ENCODE data around the gene C17orf75.
"Not testable (repeated sequence)": the region's sequence is repeated elsewhere in the genome, so short reads cannot be mapped to it uniquely, and the experiment has no call there.

The C17orf75 gene

GRCh38 chr17:32342603-32343325, 791 bp upstream of the C17orf75 start:
- DNase-seq: no peak

GRCh38 chr17:32341141-32341856, 674 bp downstream of the C17orf75 start:
- DNase-seq: peak; percentile 53 to 78

- no peak for DNase-seq
These were observed 6.3 kb downstream of the C17orf75 start for GRCh38 chr17:32335687-32336086.

- no peak for DNase-seq
These were observed 6.9 kb downstream of the C17orf75 start for GRCh38 chr17:32335046-32335445.

GRCh38 chr17:32333187-32333586, 8.8 kb downstream of the C17orf75 start:
- no peak for DNase-seq

GRCh38 chr17:32331243-32332040, 10.5 kb downstream of the C17orf75 start:
- peak in 1 of 2 donors; percentile 46 for DNase-seq

GRCh38 chr17:32330147-32330546, 11.8 kb downstream of the C17orf75 start:
- no peak for DNase-seq

GRCh38 chr17:32327911-32328310, 14.1 kb downstream of the C17orf75 start:
- DNase-seq: no peak

GRCh38 chr17:32323811-32324491, 18.0 kb downstream of the C17orf75 start:
- DNase-seq: peak; percentile 29 to 55

GRCh38 chr17:32323046-32323445, 18.9 kb downstream of the C17orf75 start:
- no peak for DNase-seq

GRCh38 chr17:32320847-32321246, 21.1 kb downstream of the C17orf75 start:
- no peak for DNase-seq

- DNase-seq: not testable (repeated sequence)
These were observed 21.9 kb downstream of the C17orf75 start for GRCh38 chr17:32320080-32320479.

- DNase-seq: peak; percentile 79 to 82
These were observed 22.4 kb downstream of the C17orf75 start for GRCh38 chr17:32319548-32319905.

GRCh38 chr17:32318071-32318470, 23.9 kb downstream of the C17orf75 start:
- no peak for DNase-seq

GRCh38 chr17:32317353-32317752, 24.6 kb downstream of the C17orf75 start:
- DNase-seq: no peak

- not testable (repeated sequence) for DNase-seq
These were observed 25.3 kb downstream of the C17orf75 start for GRCh38 chr17:32316653-32317052.

GRCh38 chr17:32315171-32315570, 26.8 kb downstream of the C17orf75 start:
- DNase-seq: no peak

- no peak for DNase-seq
These were observed 27.3 kb downstream of the C17orf75 start for GRCh38 chr17:32314636-32315035.

- no peak for DNase-seq
These were observed 30.9 kb downstream of the C17orf75 start for GRCh38 chr17:32311028-32311536.

GRCh38 chr17:32307658-32308057, 34.3 kb downstream of the C17orf75 start:
- DNase-seq: no peak

- no peak for DNase-seq
These were observed 36.9 kb downstream of the C17orf75 start for GRCh38 chr17:32305049-32305448.

GRCh38 chr17:32303781-32304288, 38.1 kb downstream of the C17orf75 start:
- DNase-seq: no peak
